ENCODE measurements around the gene ZNF747. TPM values are rescaled to one million over a fixed set of nuclear protein-coding genes. Genes with fewer than 3 reads are reported as not detected.

The ZNF747 gene
- total RNA-seq, 1 donor from 2014 or later, result 5.2 TPM

- Mint-ChIP-seq H3K4me1 (ENCODE audit: low read depth, unreplicated experiment) (peaks cover 5% of the 10 kb centered on the region), H3K27me3 (ENCODE audit: low read depth, unreplicated experiment) (no peaks in the 10 kb centered on the region), H3K27ac (ENCODE audit: unreplicated experiment) (no peak overlapping the region), H3K36me3 (ENCODE audit: low read depth, unreplicated experiment) (no peaks in the 10 kb centered on the region), H3K4me3 (ENCODE audit: unreplicated experiment) (peak overlapping the region; percentile 62), H3K9me3 (ENCODE audit: unreplicated experiment) (no peaks in the 10 kb centered on the region)
- no peak for DNase-seq (ENCODE audit: low read depth)
- Histone ChIP-seq H3K4me2 (ENCODE audit: low read length) (no peak overlapping the region), H2AFZ (ENCODE audit: low read depth, low read length) (no peak overlapping the region), H3K4me3 (ENCODE audit: insufficient read depth, low read depth, low read length) (no peak overlapping the region), H3K9me3 (ENCODE audit: insufficient read depth, low read depth, low read length) (no peaks in the 10 kb centered on the region), H3K4me1 (ENCODE audit: insufficient read depth, low read length) (peaks cover 9% of the 10 kb centered on the region), H3K27ac (ENCODE audit: low read depth, low read length) (no peak overlapping the region), H3K79me2 (ENCODE audit: insufficient read depth, low read length) (peaks cover 24% of the 10 kb centered on the region), H3K36me3 (ENCODE audit: insufficient read depth, low read length) (no peaks in the 10 kb centered on the region), H4K20me1 (ENCODE audit: insufficient read depth, low read length) (peaks cover 5% of the 10 kb centered on the region), H3K9ac (ENCODE audit: low read length) (no peak overlapping the region), H3K27me3 (ENCODE audit: insufficient read depth, low read length) (no peaks in the 10 kb centered on the region)
- TF ChIP-seq EZH2 (IDR thresholded peaks at IDR 0.05; ENCODE audit: insufficient read depth, low read length) (no peak), CTCF (IDR thresholded peaks at IDR 0.05; ENCODE audit: insufficient read depth, low read depth, low read length) (no peak)
- no peak for FAIRE-seq
Measured at GRCh38 chr16:30555315-30556124, 20.9 kb upstream of the ZNF747 start.

- DNase-seq (ENCODE audit: low read depth), result no peak
- Histone ChIP-seq H3K9ac (ENCODE audit: low read length) (no peak overlapping the region), H3K4me1 (ENCODE audit: insufficient read depth, low read length) (peaks cover 9% of the 10 kb centered on the region), H3K27ac (ENCODE audit: low read depth, low read length) (no peak overlapping the region), H3K27me3 (ENCODE audit: insufficient read depth, low read length) (no peaks in the 10 kb centered on the region), H3K4me3 (ENCODE audit: insufficient read depth, low read depth, low read length) (no peak overlapping the region), H4K20me1 (ENCODE audit: insufficient read depth, low read length) (peaks cover 5% of the 10 kb centered on the region), H3K36me3 (ENCODE audit: insufficient read depth, low read length) (no peaks in the 10 kb centered on the region), H2AFZ (ENCODE audit: low read depth, low read length) (no peak overlapping the region), H3K4me2 (ENCODE audit: low read length) (no peak overlapping the region), H3K79me2 (ENCODE audit: insufficient read depth, low read length) (peaks cover 24% of the 10 kb centered on the region), H3K9me3 (ENCODE audit: insufficient read depth, low read depth, low read length) (no peaks in the 10 kb centered on the region)
- no peak for TF ChIP-seq CTCF (IDR thresholded peaks at IDR 0.05; ENCODE audit: insufficient read depth, low read depth, low read length)
- no peak for TF ChIP-seq EZH2 (IDR thresholded peaks at IDR 0.05; ENCODE audit: insufficient read depth, low read length)
- FAIRE-seq, result no peak
- Mint-ChIP-seq H3K27me3 (ENCODE audit: low read depth, unreplicated experiment) (no peaks in the 10 kb centered on the region), H3K4me1 (ENCODE audit: low read depth, unreplicated experiment) (peaks cover 5% of the 10 kb centered on the region), H3K4me3 (ENCODE audit: unreplicated experiment) (no peak overlapping the region), H3K36me3 (ENCODE audit: low read depth, unreplicated experiment) (no peaks in the 10 kb centered on the region), H3K9me3 (ENCODE audit: unreplicated experiment) (no peaks in the 10 kb centered on the region), H3K27ac (ENCODE audit: unreplicated experiment) (no peak overlapping the region)
Measured at GRCh38 chr16:30554557-30555314, 20.1 kb upstream of the ZNF747 start.

All from astrocyte (in vitro differentiated cells and primary cell).